ENCODE results near the gene GTF2H3. TPM values are rescaled to one million over a fixed set of nuclear protein-coding genes. Genes with fewer than 3 reads are reported as not detected.

Gene GTF2H3
- total and polyA plus RNA-seq, 10 of the 15 experiments (the other 5 are each of a cell fraction or from before 2014, with no cell fraction given) = 20.6 to 62.9 (median 34.7) TPM

DNA sequence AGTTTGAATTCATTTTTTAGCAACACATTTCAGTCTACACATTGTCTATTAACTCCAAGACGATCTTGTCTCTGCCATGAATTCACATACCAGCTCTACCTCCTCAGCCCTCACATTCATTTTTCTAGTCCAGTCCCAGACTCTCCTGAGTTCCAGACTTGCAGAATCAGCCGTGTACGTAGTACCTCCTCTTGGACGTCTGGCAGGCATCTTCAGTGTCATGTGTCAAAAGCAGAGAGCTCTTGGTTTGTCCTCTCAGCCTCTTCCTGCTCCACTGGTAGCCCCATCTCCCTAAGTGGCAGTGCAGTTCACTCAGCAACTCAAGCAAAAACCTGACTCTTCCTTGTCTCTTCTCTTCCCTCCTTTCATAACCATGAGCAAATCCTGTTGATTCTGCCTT, 22.8 kb downstream of the GTF2H3 start:
- Histone ChIP-seq H3K4me3 (no peak overlapping the region), H3K4me2 (ENCODE audit: control insufficient read depth, insufficient read depth) (no peak overlapping the region), H3K9me3 (replicated peaks; ENCODE audit: control insufficient read depth, insufficient read depth, low read length) (no peaks in the 10 kb centered on the region), H3K9ac (ENCODE audit: control insufficient read depth, insufficient read depth, low read length) (no peak overlapping the region), H3K4me1 (ENCODE audit: control insufficient read depth, insufficient read depth, low read length) (peaks cover 42% of the 10 kb centered on the region), H4K20me1 (ENCODE audit: control insufficient read depth, insufficient read depth) (no peaks in the 10 kb centered on the region), H3K27me3 (replicated peaks in 1 of 2; ENCODE audit: control insufficient read depth in 2 of 2, insufficient read depth in 2 of 2, low read length in 1 of 2) (no peaks in the 10 kb centered on the region), H3K36me3 (ENCODE audit: control insufficient read depth in 2 of 2, insufficient read depth in 2 of 2, low read length in 1 of 2) (peaks cover 5 to 14% of the 10 kb centered on the region in 2 experiments; a peak in 3 of 4 replicates), H2AFZ (ENCODE audit: control insufficient read depth, low read depth, low read length) (no peak overlapping the region), H3K27ac (ENCODE audit: control insufficient read depth, insufficient read depth) (no peak overlapping the region), H3K79me2 (ENCODE audit: control insufficient read depth, insufficient read depth, low read length) (no peaks in the 10 kb centered on the region)
- ChIA-PET CTCF (no interaction called here), RAD21 (ENCODE audit: unreplicated experiment) (interaction anchor here (0.7 to 1.2 kb wide), 2 partner anchors 18 to 22 kb away, joined by 3 read pairs; no protein-coding TSS in a partner anchor), POLR2A (interaction anchor here (1.3 to 6.8 kb wide), 3 partner anchors 13 to 56 kb away, joined by 3 to 56 read pairs (median 5); partner anchors contain the start of gene ATP6V0A2), SMC1A (ENCODE audit: uncharacterized antibody, unreplicated experiment) (interaction anchor here (0.8 to 2.4 kb wide), 4 partner anchors 22 to 273 kb away, joined by 3 to 13 read pairs (median 4); partner anchors contain the start of genes ATP6V0A2 and KMT5A)
- no TSS peak for BruUV-seq (replicated peaks)
- in situ Hi-C loops (cut with MboI) = no loop called here
- ATAC-seq (no peak), FAIRE-seq (no peak), DNase-seq (ENCODE audit: low read depth, low spot score) (no peak)
- TF ChIP-seq, protein P1, sequence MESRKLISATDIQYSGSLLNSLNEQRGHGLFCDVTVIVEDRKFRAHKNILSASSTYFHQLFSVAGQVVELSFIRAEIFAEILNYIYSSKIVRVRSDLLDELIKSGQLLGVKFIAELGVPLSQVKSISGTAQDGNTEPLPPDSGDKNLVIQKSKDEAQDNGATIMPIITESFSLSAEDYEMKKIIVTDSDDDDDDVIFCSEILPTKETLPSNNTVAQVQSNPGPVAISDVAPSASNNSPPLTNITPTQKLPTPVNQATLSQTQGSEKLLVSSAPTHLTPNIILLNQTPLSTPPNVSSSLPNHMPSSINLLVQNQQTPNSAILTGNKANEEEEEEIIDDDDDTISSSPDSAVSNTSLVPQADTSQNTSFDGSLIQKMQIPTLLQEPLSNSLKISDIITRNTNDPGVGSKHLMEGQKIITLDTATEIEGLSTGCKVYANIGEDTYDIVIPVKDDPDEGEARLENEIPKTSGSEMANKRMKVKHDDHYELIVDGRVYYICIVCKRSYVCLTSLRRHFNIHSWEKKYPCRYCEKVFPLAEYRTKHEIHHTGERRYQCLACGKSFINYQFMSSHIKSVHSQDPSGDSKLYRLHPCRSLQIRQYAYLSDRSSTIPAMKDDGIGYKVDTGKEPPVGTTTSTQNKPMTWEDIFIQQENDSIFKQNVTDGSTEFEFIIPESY (IDR thresholded peaks at IDR 0.05) = no peak
- no peak for TF ChIP-seq NR2C2 (IDR thresholded peaks at IDR 0.05; ENCODE audit: borderline replicate concordance, control insufficient read depth, insufficient read length, low read depth)
- TF ChIP-seq CREB1 (IDR thresholded peaks at IDR 0.05; ENCODE audit: low read depth) = no peak
- TF ChIP-seq, protein P2, sequence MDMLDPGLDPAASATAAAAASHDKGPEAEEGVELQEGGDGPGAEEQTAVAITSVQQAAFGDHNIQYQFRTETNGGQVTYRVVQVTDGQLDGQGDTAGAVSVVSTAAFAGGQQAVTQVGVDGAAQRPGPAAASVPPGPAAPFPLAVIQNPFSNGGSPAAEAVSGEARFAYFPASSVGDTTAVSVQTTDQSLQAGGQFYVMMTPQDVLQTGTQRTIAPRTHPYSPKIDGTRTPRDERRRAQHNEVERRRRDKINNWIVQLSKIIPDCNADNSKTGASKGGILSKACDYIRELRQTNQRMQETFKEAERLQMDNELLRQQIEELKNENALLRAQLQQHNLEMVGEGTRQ (IDR thresholded peaks at IDR 0.05; ENCODE audit: borderline replicate concordance, low read depth, low read length) = no peak
- TF ChIP-seq CHD4 (IDR thresholded peaks at IDR 0.05) = no peak
- no peak for TF ChIP-seq RELA (IDR thresholded peaks at IDR 0.05; ENCODE audit: borderline replicate concordance, partially characterized antibody)
- no peak for TF ChIP-seq CHD1 (IDR thresholded peaks at IDR 0.05; ENCODE audit: low read depth, low read length)
- no peak for TF ChIP-seq GABPA (IDR thresholded peaks at IDR 0.05; ENCODE audit: low read depth)
- no peak for TF ChIP-seq POLR2A (IDR thresholded peaks at IDR 0.05; ENCODE audit: low read depth, low read length)
- intact Hi-C loops (cut with micrococcal nuclease; ENCODE audit: unreplicated experiment) = loop anchor here (5.0 kb wide), 1 partner anchor 56 kb away; the partner anchor contains the start of gene ATP6V0A2
- 90% methylated on average over 4 of the region's 4 CpGs for WGBS (ENCODE audit: insufficient coverage, insufficient replicate concordance, low lambda C conversion rate, missing lambda C conversion rate)
